ENCODE data around the gene DUS1L.
A peak's percentile ranks its signal among the peaks of the same experiment; 100 is the strongest.

DUS1L gene

DNA sequence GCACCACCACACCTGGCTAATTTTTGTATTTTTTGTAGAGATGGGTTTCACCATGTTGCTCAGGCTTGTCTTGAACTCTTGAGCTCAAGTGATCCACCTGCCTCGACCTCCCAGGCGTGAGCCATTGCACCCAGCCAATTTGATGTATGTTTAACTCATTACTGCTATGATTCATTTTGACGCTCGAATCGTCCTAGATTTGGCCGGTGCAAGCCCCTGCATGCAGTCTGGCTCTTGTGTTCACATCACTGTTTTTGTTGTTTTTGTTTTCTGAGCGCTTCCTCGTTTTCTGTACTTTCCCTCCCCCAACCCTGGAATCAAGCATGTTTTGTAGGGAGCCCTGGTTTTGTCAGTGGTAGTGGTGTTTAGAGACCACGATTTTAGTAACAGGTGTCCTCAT is 7.8 kb upstream of the DUS1L start:
- DNase-seq (ENCODE audit: low read depth), result peak; percentile 82
- TF ChIP-seq, protein P1, sequence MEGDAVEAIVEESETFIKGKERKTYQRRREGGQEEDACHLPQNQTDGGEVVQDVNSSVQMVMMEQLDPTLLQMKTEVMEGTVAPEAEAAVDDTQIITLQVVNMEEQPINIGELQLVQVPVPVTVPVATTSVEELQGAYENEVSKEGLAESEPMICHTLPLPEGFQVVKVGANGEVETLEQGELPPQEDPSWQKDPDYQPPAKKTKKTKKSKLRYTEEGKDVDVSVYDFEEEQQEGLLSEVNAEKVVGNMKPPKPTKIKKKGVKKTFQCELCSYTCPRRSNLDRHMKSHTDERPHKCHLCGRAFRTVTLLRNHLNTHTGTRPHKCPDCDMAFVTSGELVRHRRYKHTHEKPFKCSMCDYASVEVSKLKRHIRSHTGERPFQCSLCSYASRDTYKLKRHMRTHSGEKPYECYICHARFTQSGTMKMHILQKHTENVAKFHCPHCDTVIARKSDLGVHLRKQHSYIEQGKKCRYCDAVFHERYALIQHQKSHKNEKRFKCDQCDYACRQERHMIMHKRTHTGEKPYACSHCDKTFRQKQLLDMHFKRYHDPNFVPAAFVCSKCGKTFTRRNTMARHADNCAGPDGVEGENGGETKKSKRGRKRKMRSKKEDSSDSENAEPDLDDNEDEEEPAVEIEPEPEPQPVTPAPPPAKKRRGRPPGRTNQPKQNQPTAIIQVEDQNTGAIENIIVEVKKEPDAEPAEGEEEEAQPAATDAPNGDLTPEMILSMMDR (IDR thresholded peaks at IDR 0.05; ENCODE audit: insufficient read depth, low read depth, low read length, missing control alignments), result no peak
- H3K4me3 ChIP-seq (ENCODE audit: low read length), result no peak overlapping the region

DNA sequence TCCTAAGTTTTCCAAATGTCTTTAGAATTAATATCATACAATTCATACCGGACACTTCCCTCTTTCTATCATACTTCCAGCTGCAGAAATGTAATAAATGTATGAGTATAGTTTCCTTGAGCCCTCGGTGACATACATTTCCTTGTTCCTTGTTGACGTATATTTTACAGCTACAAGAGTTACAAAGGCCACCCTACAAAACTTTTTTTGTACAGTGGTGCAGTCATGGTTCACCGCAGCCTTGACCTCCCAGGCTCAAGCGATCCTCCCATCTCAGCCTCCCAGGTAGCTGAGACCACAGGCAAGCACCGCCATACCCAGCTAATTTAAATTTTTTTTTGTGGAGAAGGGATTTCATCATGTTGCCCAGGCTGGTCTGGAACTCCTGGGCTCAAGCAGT is 7.2 kb upstream of the DUS1L start:
- TF ChIP-seq, protein P1 (IDR thresholded peaks at IDR 0.05; ENCODE audit: insufficient read depth, low read depth, low read length, missing control alignments), result no peak
- no peak for DNase-seq (ENCODE audit: low read depth)
- no peak overlapping the region for H3K4me3 ChIP-seq (ENCODE audit: low read length)

DNA sequence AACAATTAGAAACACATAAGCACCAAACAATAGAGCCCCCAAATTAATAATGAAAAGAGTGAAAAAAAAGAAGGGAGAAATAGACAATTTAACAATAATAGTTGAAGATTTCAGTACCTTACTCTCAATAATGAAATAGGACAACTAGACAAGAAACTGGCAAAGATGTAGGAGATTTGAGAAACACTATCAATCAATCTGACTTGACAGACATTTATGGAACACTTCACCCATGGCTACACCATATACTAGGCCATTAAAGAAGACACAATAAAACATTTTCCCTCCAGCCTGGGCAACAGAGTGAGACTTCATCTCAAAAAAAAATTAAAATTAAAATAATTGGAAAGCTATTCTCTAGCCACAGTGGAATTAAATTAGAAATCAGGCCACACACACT is 5.0 kb upstream of the DUS1L start:
- no peak overlapping the region for H3K4me3 ChIP-seq (ENCODE audit: low read length)
- no peak for DNase-seq (ENCODE audit: low read depth)
- TF ChIP-seq, protein P1 (IDR thresholded peaks at IDR 0.05; ENCODE audit: insufficient read depth, low read depth, low read length, missing control alignments), result no peak

DNA sequence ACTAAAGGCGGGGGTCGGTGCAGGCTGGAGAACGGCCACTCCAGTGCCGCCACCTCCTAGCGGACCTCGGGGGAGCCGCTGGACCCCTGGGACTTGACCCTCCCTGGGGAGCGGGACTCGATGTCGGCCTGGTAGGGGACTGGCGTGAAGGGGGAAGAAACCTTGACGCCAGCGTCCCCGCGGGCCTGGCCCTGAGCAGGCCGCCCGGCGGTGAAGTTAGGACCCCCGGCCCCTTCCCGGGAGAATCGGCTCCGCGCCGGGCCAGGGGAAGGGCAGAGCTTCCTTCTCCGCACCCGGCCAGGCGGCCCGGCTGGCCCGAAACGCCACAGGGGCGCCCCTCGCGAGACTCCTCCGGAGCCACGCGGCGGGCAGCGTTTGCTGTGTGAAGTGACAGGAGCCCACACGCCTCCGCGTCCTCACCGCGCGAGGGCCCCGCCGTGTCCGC is 389 bp downstream of the DUS1L start:
- DNase-seq (ENCODE audit: low read depth), result no peak
- TF ChIP-seq, protein P1 (IDR thresholded peaks at IDR 0.05; ENCODE audit: insufficient read depth, low read depth, low read length, missing control alignments), result no peak
- peak overlapping the region; percentile 83 for H3K4me3 ChIP-seq (ENCODE audit: low read length)

DNA sequence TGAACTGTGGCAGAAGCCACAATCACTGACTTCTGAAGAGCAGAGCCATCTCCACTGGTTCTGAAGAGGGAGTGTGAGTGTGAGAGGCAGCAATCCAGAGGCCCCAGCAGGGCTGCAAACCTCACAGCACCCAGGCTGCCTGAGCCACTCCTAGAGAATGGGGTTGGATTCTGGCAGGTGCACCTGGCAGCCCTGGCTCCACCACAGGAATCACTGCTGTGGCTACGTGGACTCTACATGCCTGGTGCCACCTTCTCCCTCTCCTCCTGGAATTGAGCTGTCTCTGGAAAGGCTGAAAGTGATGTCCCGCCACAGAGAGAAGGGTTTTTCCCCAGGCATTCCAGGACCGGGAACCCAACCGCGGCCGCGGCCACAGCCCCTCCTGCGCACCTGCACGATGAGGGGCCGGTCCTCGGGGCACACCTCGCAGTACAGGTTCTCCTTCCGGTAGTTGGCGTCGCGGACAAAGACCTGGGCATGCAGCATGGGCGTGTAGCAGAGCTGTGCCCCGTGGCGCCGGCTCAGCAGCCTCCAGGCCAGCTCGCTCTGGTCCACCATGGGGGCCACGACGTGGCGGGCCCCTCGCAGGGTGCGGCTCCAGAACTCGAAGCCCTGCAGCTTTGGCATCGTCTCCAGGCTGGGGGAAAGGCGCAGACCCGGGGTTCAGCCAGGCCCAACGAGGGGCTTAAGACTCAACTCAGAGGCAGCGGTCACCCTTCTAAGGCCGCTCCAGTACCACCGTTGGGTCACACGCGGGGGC is 991 bp downstream of the DUS1L start:
- H3K4me3 ChIP-seq (ENCODE audit: low read length), result peak overlapping the region; percentile 83
- DNase-seq (ENCODE audit: low read depth), result peak; percentile 53
- TF ChIP-seq, protein P1 (IDR thresholded peaks at IDR 0.05; ENCODE audit: insufficient read depth, low read depth, low read length, missing control alignments), result no peak

DNA sequence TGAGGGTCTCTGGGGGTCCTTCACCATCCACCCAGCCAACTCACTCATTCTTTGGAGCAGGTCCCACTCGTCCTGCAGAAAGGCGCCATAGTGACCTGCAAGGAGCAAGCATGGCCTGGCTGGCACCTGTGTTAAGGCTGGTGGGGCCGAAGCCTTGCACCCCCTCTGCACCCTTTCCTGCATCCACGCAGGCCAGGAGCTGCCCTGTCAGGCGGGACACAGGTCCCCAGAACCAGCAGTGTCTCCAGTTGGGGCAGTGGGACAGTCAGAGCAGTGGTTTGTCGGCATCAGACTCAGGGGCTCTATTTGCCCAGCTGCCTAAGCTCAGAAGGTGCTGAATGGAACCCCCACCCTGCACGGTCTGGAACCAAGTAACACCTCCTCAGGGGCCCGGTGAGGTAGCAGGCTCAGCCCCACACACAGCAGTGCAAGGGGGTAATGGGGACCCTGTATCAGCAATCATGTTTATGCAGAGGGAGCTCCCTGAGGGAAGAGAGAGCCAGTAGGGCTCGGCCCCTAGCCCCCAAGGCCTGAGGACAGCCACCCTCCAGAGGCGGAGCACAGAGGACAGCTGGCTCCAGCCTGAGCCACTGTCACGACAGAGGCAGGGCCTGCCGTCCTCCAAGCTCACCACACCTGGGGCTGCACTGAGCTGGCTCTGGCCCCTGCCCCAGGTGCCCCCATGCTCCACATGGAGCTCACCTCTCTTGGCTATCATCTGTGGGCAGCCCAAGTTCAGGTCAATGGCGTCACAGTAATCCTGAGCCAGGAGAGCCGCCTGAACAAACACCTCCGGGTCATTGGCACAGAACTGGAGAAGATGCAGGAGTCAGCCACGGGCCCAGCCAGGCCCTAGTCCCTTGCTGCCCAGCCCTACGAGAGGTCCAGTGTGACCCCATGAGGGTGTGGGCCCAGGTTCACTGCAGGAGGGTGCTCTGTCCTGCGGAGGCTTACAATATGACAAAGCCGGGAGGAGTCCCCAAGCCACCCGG is 1.9 kb downstream of the DUS1L start:
- peak overlapping the region; percentile 83 for H3K4me3 ChIP-seq (ENCODE audit: low read length)
- TF ChIP-seq, protein P1 (IDR thresholded peaks at IDR 0.05; ENCODE audit: insufficient read depth, low read depth, low read length, missing control alignments), result no peak
- no peak for DNase-seq (ENCODE audit: low read depth)
